HL-60 (cell line): ENCODE data around the gene CCDC102A.

ENCODE experiments used
- CTCF ChIP-seq: IDR thresholded peaks from one replicate; pipeline ENCODE4 v1.5.1; 2011; ENCODE audit warnings: low read length, control low read depth, inconsistent platforms; ENCODE audit not compliant: insufficient read depth
- GABPA ChIP-seq: IDR thresholded peaks from 2 replicates; pipeline ENCODE4 v1.6.1; 2012; ENCODE audit warnings: low read depth
- POLR2AphosphoS5 ChIP-seq: IDR thresholded peaks from 2 replicates; pipeline ENCODE4 v1.6.1; 2012; ENCODE audit warnings: low read depth
- SPI1 ChIP-seq: IDR thresholded peaks from 2 replicates; pipeline ENCODE4 v1.6.1; 2012; ENCODE audit warnings: low read depth, mild to moderate bottlenecking, borderline replicate concordance
- TF ChIP-seq, protein P1 (sequence below): IDR thresholded peaks from 2 replicates; pipeline ENCODE4 v1.6.1; 2012; ENCODE audit warnings: low read depth; ENCODE audit not compliant: insufficient replicate concordance

DNA sequence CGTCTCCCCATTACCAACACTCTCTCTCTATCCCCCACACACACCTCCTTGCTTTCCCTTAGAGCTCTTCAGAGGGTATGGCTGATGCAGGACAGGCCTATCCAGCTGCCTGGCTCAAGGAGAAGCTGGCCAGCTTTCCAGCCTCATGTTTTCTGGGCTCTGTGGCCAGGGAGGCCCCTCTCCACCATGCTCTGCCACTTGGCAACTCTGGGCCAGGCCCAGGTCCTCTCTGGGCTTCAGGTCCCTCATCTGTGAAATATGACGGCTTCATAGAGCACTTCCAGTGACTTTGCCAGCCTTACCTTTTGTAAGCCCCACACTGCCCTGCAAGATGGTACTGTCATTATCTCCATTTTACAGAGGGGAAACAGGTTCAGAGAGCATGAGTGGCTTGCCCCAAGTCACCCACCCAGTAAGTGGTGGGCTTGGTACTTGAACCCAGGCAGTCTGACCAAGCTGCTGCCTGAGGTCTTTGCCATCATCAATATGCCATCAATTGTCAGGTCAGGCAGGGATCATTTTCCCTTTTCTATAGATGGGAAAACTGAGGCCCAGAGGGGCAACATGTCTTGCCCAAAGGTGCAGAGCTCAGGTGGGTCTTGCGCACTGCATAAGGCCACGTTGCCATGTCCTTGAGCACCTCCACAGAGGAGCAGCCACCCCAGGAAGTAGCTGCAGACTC lies 5.5 kb upstream of the CCDC102A start:
- TF ChIP-seq CTCF (no peak), POLR2AphosphoS5 (no peak), GABPA (no peak), SPI1 (no peak)
- TF ChIP-seq, protein P1, sequence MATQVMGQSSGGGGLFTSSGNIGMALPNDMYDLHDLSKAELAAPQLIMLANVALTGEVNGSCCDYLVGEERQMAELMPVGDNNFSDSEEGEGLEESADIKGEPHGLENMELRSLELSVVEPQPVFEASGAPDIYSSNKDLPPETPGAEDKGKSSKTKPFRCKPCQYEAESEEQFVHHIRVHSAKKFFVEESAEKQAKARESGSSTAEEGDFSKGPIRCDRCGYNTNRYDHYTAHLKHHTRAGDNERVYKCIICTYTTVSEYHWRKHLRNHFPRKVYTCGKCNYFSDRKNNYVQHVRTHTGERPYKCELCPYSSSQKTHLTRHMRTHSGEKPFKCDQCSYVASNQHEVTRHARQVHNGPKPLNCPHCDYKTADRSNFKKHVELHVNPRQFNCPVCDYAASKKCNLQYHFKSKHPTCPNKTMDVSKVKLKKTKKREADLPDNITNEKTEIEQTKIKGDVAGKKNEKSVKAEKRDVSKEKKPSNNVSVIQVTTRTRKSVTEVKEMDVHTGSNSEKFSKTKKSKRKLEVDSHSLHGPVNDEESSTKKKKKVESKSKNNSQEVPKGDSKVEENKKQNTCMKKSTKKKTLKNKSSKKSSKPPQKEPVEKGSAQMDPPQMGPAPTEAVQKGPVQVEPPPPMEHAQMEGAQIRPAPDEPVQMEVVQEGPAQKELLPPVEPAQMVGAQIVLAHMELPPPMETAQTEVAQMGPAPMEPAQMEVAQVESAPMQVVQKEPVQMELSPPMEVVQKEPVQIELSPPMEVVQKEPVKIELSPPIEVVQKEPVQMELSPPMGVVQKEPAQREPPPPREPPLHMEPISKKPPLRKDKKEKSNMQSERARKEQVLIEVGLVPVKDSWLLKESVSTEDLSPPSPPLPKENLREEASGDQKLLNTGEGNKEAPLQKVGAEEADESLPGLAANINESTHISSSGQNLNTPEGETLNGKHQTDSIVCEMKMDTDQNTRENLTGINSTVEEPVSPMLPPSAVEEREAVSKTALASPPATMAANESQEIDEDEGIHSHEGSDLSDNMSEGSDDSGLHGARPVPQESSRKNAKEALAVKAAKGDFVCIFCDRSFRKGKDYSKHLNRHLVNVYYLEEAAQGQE = no peak
